ENCODE data around the gene RBM10. TPM values are rescaled to one million over a fixed set of nuclear protein-coding genes. Genes with fewer than 3 reads are reported as not detected.

The RBM10 gene
- total and polyA plus RNA-seq, 2 donors (not counting 3 experiments of a cell fraction or from before 2014, with no cell fraction given) = 37.3 to 51.5 TPM

GRCh38 chrX:47182106-47182700 lies 37.2 kb downstream of the RBM10 start:
- no peak for DNase-seq (ENCODE audit: low read depth, low spot score)
- Histone ChIP-seq H4K20me1 (replicated peaks; ENCODE audit: control insufficient read depth, extremely low read depth, insufficient read depth, low read length) (no peaks in the 10 kb centered on the region), H3K9me3 (replicated peaks; ENCODE audit: control insufficient read depth, insufficient read depth, low read length) (no peaks in the 10 kb centered on the region), H3K4me2 (ENCODE audit: insufficient read depth, low read length) (no peak overlapping the region), H3K4me3 (replicated peaks in 1 of 3; ENCODE audit: insufficient read depth in 1 of 3, low read depth in 1 of 3, low read length in 3 of 3) (no peak overlapping the region), H3K27me3 (ENCODE audit: control insufficient read depth in 2 of 2, insufficient read depth in 2 of 2, low read length in 2 of 2) (no peaks in the 10 kb centered on the region), H3K27ac (ENCODE audit: insufficient read depth, low read depth, low read length) (no peak overlapping the region), H2AFZ (ENCODE audit: low read depth, low read length) (no peak overlapping the region), H3K9me1 (replicated peaks; ENCODE audit: control insufficient read depth, extremely low read depth, insufficient read depth, low read length) (no peaks in the 10 kb centered on the region), H3K36me3 (ENCODE audit: control insufficient read depth in 2 of 2, extremely low read depth in 1 of 2, insufficient read depth in 2 of 2, low read length in 2 of 2) (peaks cover 0 to 44% of the 10 kb centered on the region in 2 experiments), H3K9ac (replicated peaks; ENCODE audit: extremely low read depth, insufficient read depth, low read length) (no peak overlapping the region), H3K4me1 (ENCODE audit: control insufficient read depth, extremely low read depth, insufficient read depth, low read length) (no peaks in the 10 kb centered on the region), H3K79me2 (ENCODE audit: control insufficient read depth, insufficient read depth, low read length) (no peaks in the 10 kb centered on the region)
- POLR2A ChIA-PET = no interaction called here
- intact Hi-C loops (cut with micrococcal nuclease) (no loop called here), dilution Hi-C loops (cut with MboI; ENCODE audit: extremely low pct_ligation_motif_present, low sequenced_read_pairs) (no loop called here)
- BruUV-seq (replicated peaks) = no TSS peak
- CTCF ChIA-PET = no interaction called here
- no peak for FAIRE-seq
- TF ChIP-seq MAX (IDR thresholded peaks at IDR 0.05; ENCODE audit: insufficient read depth, insufficient read length) (no peak), POLR2A (IDR thresholded peaks at IDR 0.05; ENCODE audit: low read depth, low read length) (no peak)

GRCh38 chrX:47184486-47184885 lies 39.5 kb downstream of the RBM10 start:
- ChIA-PET CTCF (no interaction called here), POLR2A (interaction anchor here (0.6 kb wide), 1 partner anchor 471 kb away, joined by 3 read pairs; no protein-coding TSS in a partner anchor)
- Histone ChIP-seq H3K9me3 (replicated peaks; ENCODE audit: control insufficient read depth, insufficient read depth, low read length) (no peaks in the 10 kb centered on the region), H3K9ac (replicated peaks; ENCODE audit: extremely low read depth, insufficient read depth, low read length) (no peak overlapping the region), H4K20me1 (replicated peaks; ENCODE audit: control insufficient read depth, extremely low read depth, insufficient read depth, low read length) (no peaks in the 10 kb centered on the region), H3K36me3 (ENCODE audit: control insufficient read depth in 2 of 2, extremely low read depth in 1 of 2, insufficient read depth in 2 of 2, low read length in 2 of 2) (peaks cover 0 to 32% of the 10 kb centered on the region in 2 experiments), H2AFZ (ENCODE audit: low read depth, low read length) (no peak overlapping the region), H3K4me2 (ENCODE audit: insufficient read depth, low read length) (no peak overlapping the region), H3K27ac (ENCODE audit: insufficient read depth, low read depth, low read length) (no peak overlapping the region), H3K4me1 (ENCODE audit: control insufficient read depth, extremely low read depth, insufficient read depth, low read length) (no peaks in the 10 kb centered on the region), H3K4me3 (replicated peaks in 1 of 3; ENCODE audit: insufficient read depth in 1 of 3, low read depth in 1 of 3, low read length in 3 of 3) (no peak overlapping the region), H3K79me2 (ENCODE audit: control insufficient read depth, insufficient read depth, low read length) (no peaks in the 10 kb centered on the region), H3K9me1 (replicated peaks; ENCODE audit: control insufficient read depth, extremely low read depth, insufficient read depth, low read length) (no peaks in the 10 kb centered on the region), H3K27me3 (ENCODE audit: control insufficient read depth in 2 of 2, insufficient read depth in 2 of 2, low read length in 2 of 2) (no peaks in the 10 kb centered on the region)
- intact Hi-C loops (cut with micrococcal nuclease) (no loop called here), dilution Hi-C loops (cut with MboI; ENCODE audit: extremely low pct_ligation_motif_present, low sequenced_read_pairs) (no loop called here)
- BruUV-seq (replicated peaks) = no TSS peak
- no peak for FAIRE-seq
- no peak for DNase-seq (ENCODE audit: low read depth, low spot score)
- TF ChIP-seq CTCF (IDR thresholded peaks at IDR 0.05; ENCODE audit: extremely low read depth in 1 of 2, insufficient read depth in 1 of 2, low read depth in 1 of 2, low read length in 2 of 2) = no peak
- TF ChIP-seq MYC (IDR thresholded peaks at IDR 0.05; ENCODE audit: low read depth, low read length) = no peak
- TF ChIP-seq JUN (IDR thresholded peaks at IDR 0.05; ENCODE audit: borderline replicate concordance, insufficient read depth, insufficient read length, low read depth) = no peak
- no peak for TF ChIP-seq GATA2 (IDR thresholded peaks at IDR 0.05; ENCODE audit: insufficient read depth, insufficient read length, low read depth, low read length)
- no peak for TF ChIP-seq POLR2AphosphoS5 (IDR thresholded peaks at IDR 0.05; ENCODE audit: insufficient read depth, low read depth, low read length)
- TF ChIP-seq MAX (IDR thresholded peaks at IDR 0.05; ENCODE audit: insufficient read depth, insufficient read length) = no peak
- no peak for TF ChIP-seq EZH2 (IDR thresholded peaks at IDR 0.05; ENCODE audit: borderline replicate concordance, low read depth, low read length, severe bottlenecking)
- TF ChIP-seq POLR2A (IDR thresholded peaks at IDR 0.05; ENCODE audit: low read depth, low read length) = no peak
- no peak for TF ChIP-seq FOS (IDR thresholded peaks at IDR 0.05; ENCODE audit: borderline replicate concordance, insufficient read depth, low read length)

All from endothelial cell of umbilical vein (primary cell).